HEK293T (cell line): ENCODE data around the gene NT5DC1.

Experiments
- ARNT ChIP-seq: fragments of 450-650 bp; IDR thresholded peaks from 2 replicates; pipeline ENCODE4 v1.6.1; 2017; ENCODE audit warnings: mild to moderate bottlenecking
- HDGF ChIP-seq: fragments of 450-650 bp; IDR thresholded peaks from 2 replicates; pipeline ENCODE4 v1.6.1; 2017; ENCODE audit warnings: antibody characterized with exemption, borderline replicate concordance
- SP1 ChIP-seq: fragments of 450-650 bp; IDR thresholded peaks from 2 replicates; pipeline ENCODE4 v1.6.1; 2017
- TF ChIP-seq, protein P1 (sequence below): fragments of 450-650 bp; IDR thresholded peaks from 2 replicates; pipeline ENCODE4 v1.6.1; 2016

DNA sequence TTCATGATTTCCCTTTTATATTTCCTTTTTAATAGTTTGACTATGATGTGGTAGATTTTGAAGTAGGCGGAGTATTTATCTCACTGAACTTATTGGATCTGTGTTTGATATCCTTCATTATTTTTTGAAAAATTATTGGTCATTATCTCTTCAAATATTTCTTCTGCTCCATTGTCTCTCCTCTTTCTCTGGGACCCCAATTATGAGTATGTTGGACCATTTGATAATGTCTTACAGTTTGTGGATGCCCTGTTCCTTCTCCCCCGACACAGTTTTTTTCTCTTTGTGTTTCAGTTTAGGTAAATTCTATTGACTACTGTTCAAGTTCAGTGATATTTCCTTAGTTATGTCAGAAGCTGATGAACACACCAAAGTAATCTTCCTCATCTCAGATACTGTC, 74.7 kb downstream of the NT5DC1 start:
- TF ChIP-seq HDGF: no peak
- no peak for TF ChIP-seq SP1
- no peak for TF ChIP-seq ARNT
- TF ChIP-seq, protein P1, sequence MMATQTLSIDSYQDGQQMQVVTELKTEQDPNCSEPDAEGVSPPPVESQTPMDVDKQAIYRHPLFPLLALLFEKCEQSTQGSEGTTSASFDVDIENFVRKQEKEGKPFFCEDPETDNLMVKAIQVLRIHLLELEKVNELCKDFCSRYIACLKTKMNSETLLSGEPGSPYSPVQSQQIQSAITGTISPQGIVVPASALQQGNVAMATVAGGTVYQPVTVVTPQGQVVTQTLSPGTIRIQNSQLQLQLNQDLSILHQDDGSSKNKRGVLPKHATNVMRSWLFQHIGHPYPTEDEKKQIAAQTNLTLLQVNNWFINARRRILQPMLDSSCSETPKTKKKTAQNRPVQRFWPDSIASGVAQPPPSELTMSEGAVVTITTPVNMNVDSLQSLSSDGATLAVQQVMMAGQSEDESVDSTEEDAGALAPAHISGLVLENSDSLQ: no peak
